Fibroblast of lung (primary cell): Measurements from ENCODE around the gene FGF18. TPM values are rescaled to one million over a fixed set of nuclear protein-coding genes. Genes with fewer than 3 reads are reported as not detected.

ENCODE experiments used
- DNase-seq, 2 donors: peaks; one replicate each; pipeline versions ENCODE4 v3.0.0 to v3.0.0-alpha.2; 2010; ENCODE audit warnings: low read depth in 2 of 2
- H2AFZ ChIP-seq: 2 replicates; pipeline ENCODE4 v1.5.1; 2012; ENCODE audit warnings: low read length, control low read depth, inconsistent platforms
- H3K27ac ChIP-seq: 2 replicates; pipeline ENCODE4 v1.5.1; 2011; ENCODE audit warnings: low read length, control low read depth; ENCODE audit not compliant: insufficient read depth
- H3K27me3 ChIP-seq: 2 replicates; pipeline ENCODE4 v1.5.1; 2011; ENCODE audit warnings: mild to moderate bottlenecking, low read length; ENCODE audit not compliant: control insufficient read depth, insufficient read depth
- H3K36me3 ChIP-seq: 2 replicates; pipeline ENCODE4 v1.5.1; 2011; ENCODE audit warnings: low read length; ENCODE audit not compliant: control insufficient read depth, insufficient read depth
- H3K4me1 ChIP-seq: 2 replicates; pipeline ENCODE4 v1.5.1; 2011; ENCODE audit warnings: low read length; ENCODE audit not compliant: control insufficient read depth, insufficient read depth; ENCODE audit errors: extremely low read depth
- H3K4me2 ChIP-seq: 2 replicates; pipeline ENCODE4 v1.5.1; 2011; ENCODE audit warnings: low read length, control low read depth; ENCODE audit not compliant: insufficient read depth; ENCODE audit errors: extremely low read depth
- H3K4me3 ChIP-seq, 4 experiments: fragments of 200-600 bp in 1 of 4; sonication (generic) in 1 of 4; replicated peaks in 1 of 4; 2 replicates each; pipeline ENCODE4 v1.5.1; 2011 to 2016; ENCODE audit warnings: low read length in 4 of 4, low read depth in 3 of 4, mild to moderate bottlenecking in 3 of 4, control low read depth in 2 of 4, inconsistent platforms in 1 of 4, mixed read lengths in 1 of 4; ENCODE audit not compliant: insufficient read depth in 1 of 4; ENCODE audit errors: control extremely low read depth in 1 of 4
- H3K79me2 ChIP-seq: 2 replicates; pipeline ENCODE4 v1.5.1; 2012; ENCODE audit warnings: mild to moderate bottlenecking, low read length, inconsistent platforms; ENCODE audit not compliant: control insufficient read depth, insufficient read depth
- H3K9ac ChIP-seq: 2 replicates; pipeline ENCODE4 v1.5.1; 2011; ENCODE audit warnings: mild to moderate bottlenecking, low read length, control low read depth; ENCODE audit not compliant: insufficient read depth
- H3K9me3 ChIP-seq: 2 replicates; pipeline ENCODE4 v1.5.1; 2012; ENCODE audit warnings: low read depth, low read length; ENCODE audit not compliant: control insufficient read depth, insufficient read depth
- H4K20me1 ChIP-seq: 2 replicates; pipeline ENCODE4 v1.5.1; 2011; ENCODE audit warnings: low read length; ENCODE audit not compliant: control insufficient read depth, insufficient read depth; ENCODE audit errors: extremely low read depth
- CTCF ChIP-seq, 2 donors: IDR thresholded peaks in 1 of 2; conservative IDR thresholded peaks in 1 of 2; 1 replicate in 1 of 2; 2 replicates in 1 of 2; pipeline ENCODE4 v1.5.1; 2011 to 2012; ENCODE audit warnings: low read length in 2 of 2, control low read depth in 1 of 2, inconsistent platforms in 1 of 2, low read depth in 1 of 2, mild to moderate bottlenecking in 1 of 2
- EZH2 ChIP-seq: IDR thresholded peaks from 2 replicates; pipeline ENCODE4 v1.5.1; 2012; ENCODE audit warnings: low read length, control low read depth, mild to moderate bottlenecking; ENCODE audit errors: missing control alignments
- polyA plus RNA-seq, 2 donors: library from polyadenylated mRNA; depleted of rRNA in 1 of 2; stranded (reverse) in 1 of 2; unstranded in 1 of 2; fragments of >200 nt; gene quantifications; 2 replicates each; pipeline ENCODE4 v1.2.1, GENCODE V29; 2011 to 2012; ENCODE audit warnings: missing spikeins in 1 of 2
- total RNA-seq: library from RNA; depleted of rRNA; stranded (reverse); fragments of >200 nt; gene quantifications from 2 replicates; pipeline ENCODE4 v1.2.1, GENCODE V29; 2014

The FGF18 gene
- total and polyA plus RNA-seq, 2 donors (not counting 1 experiment from before 2014, with no cell fraction given), result 0.33 to 19.3 TPM

GRCh38 chr5:171457208-171457981 is 37.9 kb downstream of the FGF18 start:
- H3K79me2 ChIP-seq, result no peaks in the 10 kb centered on the region
- no peak for DNase-seq
- H3K4me1 ChIP-seq, result no peaks in the 10 kb centered on the region
- peaks cover 10% of the 10 kb centered on the region for H3K27me3 ChIP-seq
- no peaks in the 10 kb centered on the region for H3K36me3 ChIP-seq
- no peak overlapping the region for H2AFZ ChIP-seq
- H3K9me3 ChIP-seq, result no peaks in the 10 kb centered on the region
- H3K27ac ChIP-seq, result no peak overlapping the region
- TF ChIP-seq CTCF (conservative IDR thresholded peaks at IDR 0.05 in 1 of 2, IDR thresholded peaks at IDR 0.05 in 1 of 2; ENCODE audit: low read depth in 1 of 2, low read length in 2 of 2) (no peak), EZH2 (no peak)
- H3K4me2 ChIP-seq, result no peak overlapping the region
- no peak overlapping the region for H3K4me3 ChIP-seq
- H4K20me1 ChIP-seq, result no peaks in the 10 kb centered on the region
- H3K9ac ChIP-seq, result no peak overlapping the region

GRCh38 chr5:171459839-171460238 is 40.4 kb downstream of the FGF18 start:
- no peak for TF ChIP-seq CTCF (conservative IDR thresholded peaks at IDR 0.05 in 1 of 2, IDR thresholded peaks at IDR 0.05 in 1 of 2; ENCODE audit: low read depth in 1 of 2, low read length in 2 of 2)
- TF ChIP-seq EZH2, result no peak
- Histone ChIP-seq H3K4me3 (no peak overlapping the region), H3K27me3 (peaks cover 8% of the 10 kb centered on the region), H3K9me3 (no peaks in the 10 kb centered on the region), H4K20me1 (no peaks in the 10 kb centered on the region), H3K4me2 (no peak overlapping the region), H3K36me3 (no peaks in the 10 kb centered on the region), H3K79me2 (no peaks in the 10 kb centered on the region), H3K4me1 (no peaks in the 10 kb centered on the region), H3K9ac (no peak overlapping the region), H3K27ac (no peak overlapping the region), H2AFZ (no peak overlapping the region)
- no peak for DNase-seq

GRCh38 chr5:171462136-171462927 is 42.9 kb downstream of the FGF18 start:
- Histone ChIP-seq H3K4me3 (no peak overlapping the region), H2AFZ (no peak overlapping the region), H3K4me1 (no peaks in the 10 kb centered on the region), H3K9ac (no peak overlapping the region), H3K9me3 (no peaks in the 10 kb centered on the region), H3K27ac (no peak overlapping the region), H3K36me3 (no peaks in the 10 kb centered on the region), H3K79me2 (no peaks in the 10 kb centered on the region), H3K27me3 (peaks cover 5% of the 10 kb centered on the region), H3K4me2 (no peak overlapping the region), H4K20me1 (no peaks in the 10 kb centered on the region)
- no peak for TF ChIP-seq CTCF (conservative IDR thresholded peaks at IDR 0.05 in 1 of 2, IDR thresholded peaks at IDR 0.05 in 1 of 2; ENCODE audit: low read depth in 1 of 2, low read length in 2 of 2)
- TF ChIP-seq EZH2, result no peak
- DNase-seq, result no peak
